MCF 10A (cell line): ENCODE data around the gene KCNAB3. TPM values are rescaled to one million over a fixed set of nuclear protein-coding genes. Genes with fewer than 3 reads are reported as not detected.

ENCODE experiments used
- BruUV-seq: library from RNA; stranded (reverse); fragments of 400-500 nt; replicated peaks from 2 replicates; lab custom pipeline; 2021; lab: Mats Ljungman, UMichigan
- CTCF ChIA-PET: fragments of 300-600 bp; sonication (Branson Sonifier 250); formaldehyde crosslinking; extraction: SDS; loops from one replicate; lab custom pipeline; 2021; ENCODE audit warnings: antibody characterized with exemption, inconsistent platforms; lab: Yijun Ruan, JAX
- POLR2A ChIA-PET: fragments of 300-600, 350-650 bp; sonication (Branson Sonifier 250); formaldehyde crosslinking; extraction: SDS; loops from one replicate; lab custom pipeline; 2020; ENCODE audit warnings: antibody characterized with exemption, inconsistent platforms; lab: Yijun Ruan, JAX
- DNase-seq: peaks from one replicate; pipeline ENCODE4 v3.0.0-alpha.2; 2018; ENCODE audit not compliant: unreplicated experiment
- H3K27ac Mint-ChIP-seq: one replicate; pipeline ENCODE4 v1.8.0; 2022; ENCODE audit warnings: mild to moderate bottlenecking, low read depth, mixed read lengths; ENCODE audit not compliant: unreplicated experiment
- H3K27me3 Mint-ChIP-seq: one replicate; pipeline ENCODE4 v1.8.0; 2022; ENCODE audit warnings: mixed read lengths; ENCODE audit not compliant: insufficient read depth, unreplicated experiment
- H3K36me3 Mint-ChIP-seq: one replicate; pipeline ENCODE4 v1.8.0; 2022; ENCODE audit warnings: mild to moderate bottlenecking, moderate library complexity, mixed read lengths; ENCODE audit not compliant: insufficient read depth, unreplicated experiment
- H3K4me1 Mint-ChIP-seq: one replicate; pipeline ENCODE4 v1.8.0; 2022; ENCODE audit warnings: mixed read lengths; ENCODE audit not compliant: insufficient read depth, unreplicated experiment
- H3K4me3 Mint-ChIP-seq: one replicate; pipeline ENCODE4 v1.8.0; 2022; ENCODE audit warnings: mild to moderate bottlenecking, moderate library complexity, mixed read lengths; ENCODE audit not compliant: unreplicated experiment
- H3K9me3 Mint-ChIP-seq: one replicate; pipeline ENCODE4 v1.8.0; 2022; ENCODE audit warnings: mixed read lengths; ENCODE audit not compliant: unreplicated experiment
- CTCF ChIP-seq: fragments of 200-600 bp; IDR thresholded peaks from one replicate; pipeline ENCODE4 v1.8.0; 2022; ENCODE audit warnings: antibody characterized with exemption, mild to moderate bottlenecking; ENCODE audit not compliant: unreplicated experiment
- intact Hi-C: fragments of 100-400 bp; cut with micrococcal nuclease; formaldehyde crosslinking; loops from 2 replicates; pipeline ENCODE4 v1.14.1; 2022
- total RNA-seq: library from RNA; stranded (reverse); gene quantifications from 2 replicates; pipeline ENCODE4 v1.2.3, GENCODE V29; 2022

Gene KCNAB3
- total RNA-seq, 1 experiment from 2014 or later, result 4.2 TPM

DNA sequence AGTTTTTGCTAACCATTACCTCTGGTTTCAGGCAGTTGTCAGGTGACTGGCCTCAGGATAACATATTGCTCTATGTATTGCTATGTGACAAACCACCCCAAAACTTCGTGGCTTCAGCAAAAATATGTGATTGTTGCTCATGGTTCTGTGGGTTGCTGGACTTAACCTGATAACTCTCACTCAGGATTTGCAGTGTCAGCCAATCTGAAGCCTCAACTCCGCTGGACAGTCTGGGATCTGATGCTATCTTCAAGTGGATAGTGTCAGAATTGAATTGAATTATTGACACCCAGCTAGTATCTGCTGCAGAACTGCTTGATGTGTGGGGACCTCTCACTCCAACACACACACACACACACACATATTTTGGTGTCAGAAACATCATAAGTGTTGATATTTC lies 38.1 kb upstream of the KCNAB3 start:
- CTCF ChIA-PET, result no interaction called here
- H3K9me3 Mint-ChIP-seq, result no peaks in the 10 kb centered on the region
- H3K27me3 Mint-ChIP-seq, result no peaks in the 10 kb centered on the region
- DNase-seq, result no peak
- H3K4me3 Mint-ChIP-seq, result no peak overlapping the region
- POLR2A ChIA-PET, result no interaction called here
- intact Hi-C loops, result no loop called here
- H3K4me1 Mint-ChIP-seq, result no peaks in the 10 kb centered on the region
- BruUV-seq, result no TSS peak
- no peak for TF ChIP-seq CTCF
- no peaks in the 10 kb centered on the region for H3K36me3 Mint-ChIP-seq
- H3K27ac Mint-ChIP-seq, result no peak overlapping the region

DNA sequence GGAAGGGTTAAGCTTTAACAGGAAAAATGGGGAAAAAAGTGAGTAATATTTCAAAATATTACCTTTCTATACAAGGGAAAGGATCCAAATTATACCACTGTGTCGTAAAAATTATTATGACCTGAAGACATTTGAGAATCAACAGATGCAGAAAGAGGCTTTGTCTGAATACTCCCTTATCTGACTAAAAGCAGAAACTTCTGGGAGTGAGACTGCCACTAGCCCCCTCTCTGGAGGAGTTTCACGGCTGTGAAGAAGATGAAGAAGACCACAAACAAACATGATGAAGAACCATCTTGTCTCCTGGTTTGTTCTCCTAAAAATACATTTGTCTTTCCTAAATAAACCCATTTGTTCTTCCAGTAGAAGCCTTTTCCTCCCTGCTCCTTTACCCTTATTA lies 31.8 kb upstream of the KCNAB3 start:
- Mint-ChIP-seq H3K9me3 (no peaks in the 10 kb centered on the region), H3K4me1 (peaks cover 6% of the 10 kb centered on the region), H3K36me3 (no peaks in the 10 kb centered on the region), H3K27ac (no peak overlapping the region), H3K27me3 (no peaks in the 10 kb centered on the region), H3K4me3 (no peak overlapping the region)
- BruUV-seq, result no TSS peak
- CTCF ChIA-PET, result interaction anchor here (0.6 to 0.7 kb wide), 3 partner anchors 28 to 796 kb away, joined by 3 to 5 read pairs (median 3); no protein-coding TSS in a partner anchor
- TF ChIP-seq CTCF, result no peak
- POLR2A ChIA-PET, result no interaction called here
- intact Hi-C loops, result no loop called here
- no peak for DNase-seq

DNA sequence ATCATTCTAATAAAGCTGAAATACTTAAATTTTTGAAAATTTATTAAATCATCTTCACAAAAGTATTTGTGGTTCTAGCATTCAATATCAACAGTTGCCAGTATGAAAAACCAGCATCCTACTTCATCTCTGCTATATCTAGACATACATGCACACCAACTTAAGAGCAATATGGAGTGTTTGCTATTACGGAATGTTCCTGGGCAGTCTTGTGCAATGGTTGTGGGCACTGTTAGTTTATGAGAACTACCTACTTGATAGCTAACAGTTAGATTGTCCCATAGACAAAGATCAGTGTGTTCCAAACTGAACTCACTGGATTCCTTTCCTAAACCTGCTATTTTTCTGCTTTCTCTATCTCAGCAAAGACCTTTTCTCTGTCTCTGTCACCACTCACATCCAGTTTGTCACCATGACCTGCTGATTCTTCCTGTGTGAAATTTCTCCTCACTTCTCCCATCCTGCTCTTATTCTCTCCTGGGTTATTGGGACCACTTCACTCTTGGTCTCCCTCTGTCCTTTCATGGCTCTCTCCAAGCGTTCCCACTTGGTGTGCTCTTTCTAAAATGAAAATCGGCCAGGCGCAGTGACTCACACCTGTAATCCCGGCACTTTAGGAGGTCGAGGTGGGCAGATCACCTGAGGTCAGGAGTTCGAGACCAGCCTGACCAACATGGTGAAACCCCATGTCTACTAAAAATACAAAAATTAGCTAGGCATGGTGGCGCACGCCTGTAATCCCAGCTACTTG lies 30.0 kb upstream of the KCNAB3 start:
- no peak overlapping the region for H3K27ac Mint-ChIP-seq
- peak; percentile 27 for DNase-seq
- no TSS peak for BruUV-seq
- H3K4me3 Mint-ChIP-seq, result no peak overlapping the region
- no peaks in the 10 kb centered on the region for H3K9me3 Mint-ChIP-seq
- H3K27me3 Mint-ChIP-seq, result no peaks in the 10 kb centered on the region
- TF ChIP-seq CTCF, result no peak
- POLR2A ChIA-PET, result no interaction called here
- CTCF ChIA-PET, result no interaction called here
- peaks cover 6% of the 10 kb centered on the region for H3K4me1 Mint-ChIP-seq
- H3K36me3 Mint-ChIP-seq, result no peaks in the 10 kb centered on the region
- intact Hi-C loops, result no loop called here

DNA sequence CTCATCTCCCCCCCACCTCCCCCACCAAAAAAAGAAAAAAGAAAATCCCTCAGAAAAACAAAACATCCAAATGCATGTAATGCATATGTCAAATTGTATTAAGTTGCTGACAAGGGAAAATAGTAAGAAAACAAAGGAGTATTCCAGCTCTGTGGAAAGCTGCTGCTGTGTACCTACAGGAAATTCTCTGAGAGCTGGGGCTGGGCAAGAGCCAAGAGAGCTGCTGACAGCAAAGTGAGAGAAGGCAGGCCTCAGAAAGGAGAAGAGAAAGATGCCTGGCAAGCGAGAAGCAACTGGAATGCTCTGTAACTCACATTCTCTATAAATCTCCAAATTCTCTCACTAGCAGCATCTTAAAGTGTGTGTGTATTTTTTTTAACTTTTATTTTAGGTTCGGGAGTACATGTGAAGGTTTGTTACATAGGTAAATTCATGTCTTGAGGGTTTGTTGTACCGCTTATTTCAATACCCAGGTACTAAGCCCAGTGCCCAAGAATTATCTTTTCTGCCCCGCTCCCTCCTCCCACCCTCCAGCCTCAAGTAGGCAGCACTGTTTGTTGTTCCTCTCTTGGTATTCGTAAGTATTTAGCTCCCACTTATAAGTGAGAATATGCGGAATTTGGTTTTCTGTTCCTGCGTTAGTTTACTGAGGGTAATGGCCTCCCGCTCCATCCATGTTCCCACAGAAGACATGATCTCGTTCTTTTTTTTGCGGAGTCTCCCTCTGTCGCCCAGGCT lies 26.7 kb upstream of the KCNAB3 start:
- Mint-ChIP-seq H3K36me3 (no peaks in the 10 kb centered on the region), H3K4me3 (no peak overlapping the region), H3K9me3 (no peaks in the 10 kb centered on the region), H3K27me3 (no peaks in the 10 kb centered on the region), H3K4me1 (peaks cover 6% of the 10 kb centered on the region), H3K27ac (no peak overlapping the region)
- CTCF ChIA-PET, result interaction anchor here (0.8 kb wide), 2 partner anchors 33 to 97 kb away, joined by 3 read pairs; no protein-coding TSS in a partner anchor
- DNase-seq, result no peak
- intact Hi-C loops, result no loop called here
- BruUV-seq, result no TSS peak
- no peak for TF ChIP-seq CTCF
- POLR2A ChIA-PET, result interaction anchor here (0.7 to 1.0 kb wide), 3 partner anchors 16 to 98 kb away, joined by 3 to 4 read pairs (median 3); no protein-coding TSS in a partner anchor
